SK-N-SH treated with all-trans-retinoic acid at 6 μM for 48 hours (cell line): ENCODE measurements around the gene PPARA.

ENCODE experiments used
- ATAC-seq: fragments of 200-7000 bp; cut with Tn5 transposase; 3 replicates; pipeline ENCODE4 v1.9.1; 2020; ENCODE audit warnings: mild to moderate bottlenecking, moderate library complexity
- ARNTL ChIP-seq: fragments of 450-650 bp; formaldehyde crosslinking; IDR thresholded peaks from 2 replicates; pipeline ENCODE4 v1.5.0; 2020; ENCODE audit warnings: low read depth, mild to moderate bottlenecking, moderate library complexity, borderline replicate concordance
- BACH2 ChIP-seq: fragments of 250-450 bp; sonication (Bioruptor Pico); IDR thresholded peaks from 2 replicates; pipeline ENCODE4 v1.9.0; 2021; ENCODE audit warnings: mild to moderate bottlenecking, borderline replicate concordance
- CREB5 ChIP-seq: fragments of 250-450 bp; sonication (Bioruptor Pico); IDR thresholded peaks from 2 replicates; pipeline ENCODE4 v1.5.1; 2020; ENCODE audit warnings: low read depth, mild to moderate bottlenecking, moderate library complexity
- CSDC2 ChIP-seq: fragments of 250-450 bp; sonication (Bioruptor Pico); IDR thresholded peaks from 2 replicates; pipeline ENCODE4 v1.5.0; 2020; ENCODE audit warnings: mild to moderate bottlenecking, moderate library complexity
- CSRNP3 ChIP-seq: fragments of 250-450 bp; sonication (Bioruptor Pico); IDR thresholded peaks from 2 replicates; pipeline ENCODE4 v1.5.1; 2021; ENCODE audit warnings: mild to moderate bottlenecking, moderate library complexity
- ESRRG ChIP-seq: fragments of 250-450 bp; sonication (Bioruptor Pico); IDR thresholded peaks from 2 replicates; pipeline ENCODE4 v1.6.1; 2021; ENCODE audit warnings: mild to moderate bottlenecking
- GLIS3 ChIP-seq: fragments of 250-450 bp; sonication (Bioruptor Pico); IDR thresholded peaks from 2 replicates; pipeline ENCODE4 v1.5.0; 2020; ENCODE audit warnings: mild to moderate bottlenecking, moderate library complexity
- ISL1 ChIP-seq: fragments of 250-450 bp; sonication (Bioruptor Pico); IDR thresholded peaks from 2 replicates; pipeline ENCODE4 v2.1.2; 2022; ENCODE audit warnings: mild to moderate bottlenecking, moderate library complexity
- OSR1 ChIP-seq: fragments of 250-450 bp; sonication (Bioruptor Pico); IDR thresholded peaks from 2 replicates; pipeline ENCODE4 v1.8.0; 2022; ENCODE audit warnings: moderate library complexity, mild to moderate bottlenecking, inconsistent platforms
- PATZ1 ChIP-seq: fragments of 250-450 bp; sonication (Bioruptor Pico); IDR thresholded peaks from 2 replicates; pipeline ENCODE4 v1.8.0; 2020; ENCODE audit warnings: mild to moderate bottlenecking, moderate library complexity, borderline replicate concordance
- POU6F1 ChIP-seq: fragments of 250-450 bp; sonication (Bioruptor Pico); IDR thresholded peaks from 2 replicates; pipeline ENCODE4 v1.8.0; 2021; ENCODE audit warnings: low read depth, mild to moderate bottlenecking, moderate library complexity, borderline replicate concordance
- PPARA ChIP-seq: fragments of 250-450 bp; sonication (Bioruptor Pico); IDR thresholded peaks from 2 replicates; pipeline ENCODE4 v1.5.0; 2020; ENCODE audit warnings: mild to moderate bottlenecking, borderline replicate concordance
- RARB ChIP-seq: fragments of 250-450 bp; sonication (Bioruptor Pico); IDR thresholded peaks from 2 replicates; pipeline ENCODE4 v1.8.0; 2021; ENCODE audit warnings: mild to moderate bottlenecking, moderate library complexity
- SNAI2 ChIP-seq: fragments of 250-450 bp; sonication (Bioruptor Pico); IDR thresholded peaks from 2 replicates; pipeline ENCODE4 v1.5.0; 2020; ENCODE audit warnings: mild to moderate bottlenecking, moderate library complexity
- TCF4 ChIP-seq: fragments of 250-450 bp; sonication (Bioruptor Pico); IDR thresholded peaks from 2 replicates; pipeline ENCODE4 v1.8.0; 2021; ENCODE audit warnings: mild to moderate bottlenecking, moderate library complexity, borderline replicate concordance
- TOX ChIP-seq: fragments of 250-450 bp; sonication (Bioruptor Pico); IDR thresholded peaks from 2 replicates; pipeline ENCODE4 v1.8.0; 2021; ENCODE audit warnings: mild to moderate bottlenecking, moderate library complexity, borderline replicate concordance
- TSHZ2 ChIP-seq: fragments of 250-450 bp; sonication (Bioruptor Pico); IDR thresholded peaks from 2 replicates; pipeline ENCODE4 v1.5.0; 2020; ENCODE audit warnings: mild to moderate bottlenecking, moderate library complexity
- ZC3H10 ChIP-seq: fragments of 250-450 bp; sonication (Bioruptor Pico); IDR thresholded peaks from 2 replicates; pipeline ENCODE4 v1.5.1; 2021; ENCODE audit warnings: mild to moderate bottlenecking, moderate library complexity
- ZFP3 ChIP-seq: fragments of 250-450 bp; sonication (Bioruptor Pico); IDR thresholded peaks from 2 replicates; pipeline ENCODE4 v1.5.0; 2020; ENCODE audit warnings: mild to moderate bottlenecking, moderate library complexity
- ZFP30 ChIP-seq: fragments of 450-650 bp; formaldehyde crosslinking; IDR thresholded peaks from 2 replicates; pipeline ENCODE4 v1.5.0; 2022; ENCODE audit warnings: mild to moderate bottlenecking, moderate library complexity
- ZNF565 ChIP-seq: fragments of 450-650 bp; formaldehyde crosslinking; conservative IDR thresholded peaks from 2 replicates; pipeline ENCODE4 v1.5.0; 2020; ENCODE audit warnings: low read depth, mild to moderate bottlenecking, moderate library complexity
- ZNF70 ChIP-seq: fragments of 450-650 bp; formaldehyde crosslinking; IDR thresholded peaks from 2 replicates; pipeline ENCODE4 v1.5.0; 2020; ENCODE audit warnings: mild to moderate bottlenecking, moderate library complexity
- ZNF8 ChIP-seq: fragments of 450-650 bp; formaldehyde crosslinking; IDR thresholded peaks from 2 replicates; pipeline ENCODE4 v1.5.0; 2020; ENCODE audit warnings: mild to moderate bottlenecking, moderate library complexity

Gene PPARA

GRCh38 chr22:46220921-46221320 is 70.6 kb downstream of the PPARA start:
- ATAC-seq, result no peak
- TF ChIP-seq PPARA (CRISPR knock-in tag) (no peak), OSR1 (CRISPR knock-in tag) (no peak), POU6F1 (CRISPR knock-in tag) (no peak), TSHZ2 (no peak), TCF4 (CRISPR knock-in tag) (no peak), CSDC2 (CRISPR knock-in tag) (no peak), ZFP30 (no peak), ESRRG (CRISPR knock-in tag) (no peak)

- no peak for ATAC-seq
- no peak for TF ChIP-seq ARNTL
- TF ChIP-seq CSRNP3 (CRISPR knock-in tag), result no peak
- TF ChIP-seq ZC3H10 (CRISPR knock-in tag), result no peak
- no peak for TF ChIP-seq RARB
Observed at GRCh38 chr22:46224044-46224897, 73.9 kb downstream of the PPARA start.

- ATAC-seq, result no peak
- TF ChIP-seq ARNTL (no peak), SNAI2 (CRISPR knock-in tag) (no peak), ZC3H10 (CRISPR knock-in tag) (no peak), TOX (CRISPR knock-in tag) (no peak), ISL1 (CRISPR knock-in tag) (no peak), TSHZ2 (no peak), CSDC2 (CRISPR knock-in tag) (no peak), ZNF70 (no peak), ESRRG (CRISPR knock-in tag) (no peak), BACH2 (CRISPR knock-in tag) (no peak), GLIS3 (CRISPR knock-in tag) (no peak), TCF4 (CRISPR knock-in tag) (no peak), ZFP3 (no peak), ZNF565 (CRISPR knock-in tag) (no peak), RARB (no peak), CSRNP3 (CRISPR knock-in tag) (no peak), CREB5 (CRISPR knock-in tag) (no peak), PATZ1 (CRISPR knock-in tag) (no peak), ZNF8 (CRISPR knock-in tag) (no peak)
Observed at GRCh38 chr22:46224898-46225290, 74.6 kb downstream of the PPARA start.
